Subcutaneous adipose tissue (tissue), 4 donors: ENCODE data around the gene ACTL7B. TPM values are rescaled to one million over a fixed set of nuclear protein-coding genes. Genes with fewer than 3 reads are reported as not detected.

Experiments
- total RNA-seq, 4 donors: library from RNA; depleted of rRNA; stranded (reverse); fragments of >200 nt; gene quantifications; one replicate each; pipeline ENCODE4 v1.1.0, GENCODE V29; 2016
- TF ChIP-seq, protein P1 (sequence below): fragments of 450-650 bp; IDR thresholded peaks from one replicate; pipeline ENCODE4 v1.5.1; 2016; ENCODE audit warnings: low read depth, mild to moderate bottlenecking, control low read depth, antibody characterized with exemption, moderate library complexity

ACTL7B gene
- total RNA-seq, 4 donors from 2014 or later: not detected

DNA sequence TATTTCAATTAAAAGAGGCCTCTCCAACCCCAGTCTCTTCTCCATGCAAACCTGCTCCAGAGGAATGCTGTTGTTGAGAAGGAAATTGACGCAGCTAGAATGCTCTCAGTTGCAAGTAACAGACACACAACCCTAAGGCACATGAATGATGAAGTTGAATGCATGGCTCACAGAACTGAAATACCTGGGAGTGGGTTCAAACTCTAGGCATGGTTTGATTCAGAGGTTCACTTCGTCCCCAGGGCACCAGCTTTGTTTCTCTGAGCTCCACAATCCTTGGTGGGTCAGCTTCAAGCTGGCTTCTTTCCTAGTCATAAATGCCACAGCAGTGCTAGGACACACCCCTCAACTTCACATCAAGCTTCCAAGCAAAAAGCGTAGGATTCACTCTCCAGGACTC is 4.6 kb downstream of the ACTL7B start:
- TF ChIP-seq, protein P1, sequence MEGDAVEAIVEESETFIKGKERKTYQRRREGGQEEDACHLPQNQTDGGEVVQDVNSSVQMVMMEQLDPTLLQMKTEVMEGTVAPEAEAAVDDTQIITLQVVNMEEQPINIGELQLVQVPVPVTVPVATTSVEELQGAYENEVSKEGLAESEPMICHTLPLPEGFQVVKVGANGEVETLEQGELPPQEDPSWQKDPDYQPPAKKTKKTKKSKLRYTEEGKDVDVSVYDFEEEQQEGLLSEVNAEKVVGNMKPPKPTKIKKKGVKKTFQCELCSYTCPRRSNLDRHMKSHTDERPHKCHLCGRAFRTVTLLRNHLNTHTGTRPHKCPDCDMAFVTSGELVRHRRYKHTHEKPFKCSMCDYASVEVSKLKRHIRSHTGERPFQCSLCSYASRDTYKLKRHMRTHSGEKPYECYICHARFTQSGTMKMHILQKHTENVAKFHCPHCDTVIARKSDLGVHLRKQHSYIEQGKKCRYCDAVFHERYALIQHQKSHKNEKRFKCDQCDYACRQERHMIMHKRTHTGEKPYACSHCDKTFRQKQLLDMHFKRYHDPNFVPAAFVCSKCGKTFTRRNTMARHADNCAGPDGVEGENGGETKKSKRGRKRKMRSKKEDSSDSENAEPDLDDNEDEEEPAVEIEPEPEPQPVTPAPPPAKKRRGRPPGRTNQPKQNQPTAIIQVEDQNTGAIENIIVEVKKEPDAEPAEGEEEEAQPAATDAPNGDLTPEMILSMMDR: no peak

DNA sequence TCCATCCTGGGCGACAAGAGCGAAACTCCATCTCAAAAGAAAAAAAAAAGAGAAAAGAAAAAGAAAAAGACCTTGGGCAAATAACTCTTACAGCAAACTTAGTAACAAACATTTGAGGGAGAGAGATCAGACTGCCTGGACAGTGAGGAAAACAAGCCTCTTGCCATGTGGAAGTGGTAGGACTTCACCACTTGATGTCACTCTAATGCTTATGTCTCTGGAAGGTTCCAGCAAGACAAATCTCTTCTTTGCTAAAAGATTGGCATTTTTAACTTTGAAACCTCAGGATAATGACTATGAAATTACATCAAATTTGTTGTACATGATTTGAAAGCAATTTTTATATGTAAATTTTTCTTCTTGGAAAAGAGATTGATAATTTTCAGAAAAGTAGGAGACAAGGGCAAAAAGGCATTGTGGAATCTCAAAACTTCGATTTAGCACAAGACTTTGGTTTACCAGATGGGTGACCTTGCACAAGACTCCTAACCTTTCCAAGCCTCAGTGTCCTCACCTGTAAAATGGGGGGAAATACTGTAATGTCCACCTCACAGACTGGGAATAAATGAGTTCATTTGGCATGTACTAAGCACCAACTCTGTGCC is 5.4 kb downstream of the ACTL7B start:
- TF ChIP-seq, protein P1: no peak

DNA sequence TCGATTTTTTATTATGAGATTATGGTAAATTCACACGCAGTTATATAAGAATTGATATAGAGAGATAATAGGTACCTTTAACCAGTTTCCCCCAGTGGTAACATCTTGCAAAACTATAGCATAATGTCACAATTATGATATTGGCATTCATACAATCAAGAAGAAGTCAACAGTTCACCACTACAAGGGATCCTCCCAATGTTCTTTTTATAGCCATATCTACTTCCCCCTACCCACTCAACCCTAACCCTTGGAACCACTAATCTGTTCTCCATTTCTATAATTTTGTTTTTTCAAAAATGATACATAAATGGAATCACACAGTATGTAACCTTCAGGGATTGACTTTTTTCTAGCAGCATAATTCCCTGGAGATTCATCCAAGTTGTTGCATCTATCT is 9.8 kb downstream of the ACTL7B start:
- TF ChIP-seq, protein P1: no peak

DNA sequence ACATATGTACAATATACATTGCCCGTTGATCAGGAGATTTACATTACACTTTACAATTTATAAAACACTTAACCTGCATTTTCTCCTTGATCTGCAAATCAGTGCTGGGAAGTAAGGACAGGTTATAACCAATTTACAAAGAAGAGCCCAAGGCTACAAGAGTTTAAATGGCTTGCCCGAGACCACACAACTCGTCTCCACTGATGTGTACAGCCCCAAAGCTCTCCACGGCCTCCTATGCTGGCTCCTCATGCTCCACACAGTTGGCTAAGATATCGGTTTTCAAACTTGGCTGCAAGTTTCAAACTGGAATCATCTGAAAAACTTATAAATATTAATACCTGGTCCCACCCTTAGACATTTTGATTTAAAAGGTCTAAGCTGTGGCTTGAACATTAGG is 10.3 kb downstream of the ACTL7B start:
- TF ChIP-seq, protein P1: no peak

DNA sequence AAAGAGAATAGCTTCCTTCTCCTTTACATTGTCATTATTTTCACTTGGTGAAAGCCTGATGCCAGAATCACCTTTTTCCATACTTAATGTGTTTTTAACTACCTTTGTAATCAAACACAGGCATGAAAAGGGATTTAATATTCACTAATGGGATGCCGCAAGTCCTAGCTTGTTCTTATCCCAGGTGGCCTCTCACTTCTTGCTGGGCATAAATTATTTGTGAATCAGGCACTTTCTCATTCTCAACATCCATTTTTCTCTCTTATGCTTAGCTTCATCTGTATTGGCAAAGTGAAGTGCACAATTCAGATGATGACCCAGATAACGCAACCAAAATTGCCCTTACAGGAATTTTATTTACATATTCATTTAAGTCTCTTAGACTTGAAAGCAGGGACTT is 10.9 kb downstream of the ACTL7B start:
- TF ChIP-seq, protein P1: no peak

DNA sequence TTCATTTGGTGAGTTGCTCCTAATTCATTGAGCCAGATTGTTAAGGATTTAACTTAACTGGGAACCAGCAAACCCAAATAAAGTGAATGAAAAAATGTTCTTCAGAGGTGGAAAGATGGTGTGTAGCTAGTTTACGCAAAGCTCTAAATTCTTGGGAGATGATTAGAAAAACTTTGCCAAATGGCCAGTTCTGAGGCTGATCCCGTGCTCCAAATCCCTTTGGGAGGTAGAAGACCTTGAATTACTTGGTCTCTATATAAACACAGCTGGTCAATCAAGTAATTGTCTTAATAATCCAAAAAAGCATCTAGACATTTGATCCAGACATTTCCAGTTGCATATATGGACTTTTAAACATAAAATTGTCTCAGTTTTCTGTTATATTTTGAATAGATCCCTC is 11.4 kb downstream of the ACTL7B start:
- TF ChIP-seq, protein P1: no peak

DNA sequence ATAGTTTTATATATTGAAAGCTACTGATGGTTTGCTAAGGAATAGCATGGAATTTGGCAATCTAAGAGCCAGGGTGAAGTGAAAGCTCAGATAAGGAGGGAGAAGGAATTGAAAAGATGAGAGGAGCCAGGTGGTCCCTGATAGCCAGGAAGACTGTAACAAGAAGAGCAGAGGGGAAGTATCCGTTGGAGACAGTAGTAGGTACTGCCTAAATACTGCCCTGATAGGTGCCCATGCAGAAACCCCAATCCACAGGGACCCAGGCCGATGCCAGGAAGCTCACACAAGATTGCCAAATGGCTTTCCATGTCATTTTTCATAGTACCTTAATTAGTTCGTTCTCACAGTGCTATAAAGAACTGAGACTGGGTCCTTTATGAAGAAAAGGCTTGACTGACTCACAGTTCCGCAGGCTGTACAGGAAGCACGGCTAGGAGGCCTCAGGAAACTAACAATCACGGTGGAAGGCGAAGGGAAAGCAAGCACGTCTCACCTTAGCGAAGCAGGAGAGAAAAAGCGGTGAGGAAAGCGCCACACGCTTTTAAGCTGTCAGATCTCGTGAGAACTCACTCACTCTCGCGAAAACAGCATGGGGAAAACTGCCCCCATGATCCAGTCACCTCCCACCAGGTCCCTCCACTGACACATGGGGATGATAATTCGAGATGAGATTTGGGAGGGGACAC is 13.0 kb downstream of the ACTL7B start:
- TF ChIP-seq, protein P1: no peak
